ENCODE measurements around the gene INTS15.

Gene INTS15

GRCh38 chr7:6642239-6642839 lies 52.5 kb downstream of the INTS15 start:
- DNase-seq (ENCODE audit: low read depth in 2 of 2), result no peak

- DNase-seq (ENCODE audit: low read depth in 2 of 2), result no peak
These were observed 53.2 kb downstream of the INTS15 start for GRCh38 chr7:6642861-6643640.

- DNase-seq (ENCODE audit: low read depth in 2 of 2), result no peak
These were observed 54.2 kb downstream of the INTS15 start for GRCh38 chr7:6643915-6644625.

- DNase-seq (ENCODE audit: low read depth in 2 of 2), result no peak
These were observed 54.9 kb downstream of the INTS15 start for GRCh38 chr7:6644728-6645127.

GRCh38 chr7:6646465-6646864 lies 56.6 kb downstream of the INTS15 start:
- no peak for DNase-seq (ENCODE audit: low read depth in 2 of 2)

GRCh38 chr7:6647080-6647479 lies 57.3 kb downstream of the INTS15 start:
- DNase-seq (ENCODE audit: low read depth in 2 of 2), result no peak

- no peak for DNase-seq (ENCODE audit: low read depth in 2 of 2)
These were observed 57.7 kb downstream of the INTS15 start for GRCh38 chr7:6647541-6647940.

GRCh38 chr7:6648066-6648814 lies 58.4 kb downstream of the INTS15 start:
- no peak for DNase-seq (ENCODE audit: low read depth in 2 of 2)

GRCh38 chr7:6648815-6649104 lies 58.9 kb downstream of the INTS15 start:
- DNase-seq (ENCODE audit: low read depth in 2 of 2), result no peak

- no peak for DNase-seq (ENCODE audit: low read depth in 2 of 2)
These were observed 59.6 kb downstream of the INTS15 start for GRCh38 chr7:6649241-6649961.

GRCh38 chr7:6650086-6650485 lies 60.3 kb downstream of the INTS15 start:
- no peak for DNase-seq (ENCODE audit: low read depth in 2 of 2)

GRCh38 chr7:6650521-6651011 lies 60.7 kb downstream of the INTS15 start:
- no peak for DNase-seq (ENCODE audit: low read depth in 2 of 2)

GRCh38 chr7:6651851-6652445 lies 62.1 kb downstream of the INTS15 start:
- no peak for DNase-seq (ENCODE audit: low read depth in 2 of 2)

GRCh38 chr7:6652446-6653011 lies 62.7 kb downstream of the INTS15 start:
- DNase-seq (ENCODE audit: low read depth in 2 of 2), result no peak

- no peak for DNase-seq (ENCODE audit: low read depth in 2 of 2)
These were observed 63.5 kb downstream of the INTS15 start for GRCh38 chr7:6653071-6654003.

- no peak for DNase-seq (ENCODE audit: low read depth in 2 of 2)
These were observed 64.5 kb downstream of the INTS15 start for GRCh38 chr7:6654113-6654841.

GRCh38 chr7:6654842-6655610 lies 65.2 kb downstream of the INTS15 start:
- DNase-seq (ENCODE audit: low read depth in 2 of 2), result no peak
